A673 (cell line): ENCODE measurements around the gene SPATA9.

ENCODE experiments used
- CTCF ChIP-seq: fragments of 300-800, 200-600 bp; sonication (generic); conservative IDR thresholded peaks from 2 replicates; pipeline ENCODE4 v1.5.1; 2017; ENCODE audit warnings: low read depth, mild to moderate bottlenecking, antibody characterized with exemption, low read length, moderate library complexity, mixed read lengths
- EZH2 ChIP-seq: fragments of 200-600 bp; sonication (generic); IDR thresholded peaks from 2 replicates; pipeline ENCODE4 v1.6.1; 2017; ENCODE audit warnings: borderline replicate concordance, low read depth, mild to moderate bottlenecking, mixed read lengths, antibody characterized with exemption, low read length; ENCODE audit not compliant: poor library complexity, severe bottlenecking

DNA sequence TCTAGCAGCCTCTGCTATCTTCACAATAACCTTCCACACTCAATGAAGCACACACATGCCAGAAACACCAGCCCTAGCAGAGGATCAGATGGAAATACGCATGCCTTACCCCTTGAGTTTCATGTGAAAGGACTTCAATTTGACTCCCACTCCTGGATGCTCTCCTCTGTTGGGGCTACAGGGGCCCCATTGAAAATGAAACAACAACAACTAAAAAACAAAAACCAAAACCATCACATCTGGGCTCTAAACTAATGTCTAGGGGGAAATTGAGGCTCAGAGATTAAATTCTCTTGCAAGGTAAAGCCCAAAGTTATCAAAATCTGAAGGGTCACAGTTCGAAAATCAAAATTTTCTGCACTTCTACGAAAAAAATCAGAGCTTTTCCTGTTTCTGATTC lies 44.2 kb downstream of the SPATA9 start:
- TF ChIP-seq CTCF (no peak), EZH2 (no peak)
